Activated CD4-positive, alpha-beta memory T cell treated with anti-CD3 and anti-CD28 coated beads, Interleukin-2, amount 10 ng/mL, durations not matched to agents 7 days and 5 days (primary cell): ENCODE measurements around the gene MFSD12. TPM values are rescaled to one million over a fixed set of nuclear protein-coding genes. Genes with fewer than 3 reads are reported as not detected.

Experiments
- CTCF ChIA-PET: fragments of 350-600 bp; sonication (Branson Sonifier 250); formaldehyde crosslinking; loops from one replicate; lab custom pipeline; 2021; ENCODE audit warnings: antibody characterized with exemption, inconsistent platforms; lab: Charles Lee
- POLR2A ChIA-PET: fragments of 350-600 bp; sonication (Branson Sonifier 250); formaldehyde crosslinking; loops from one replicate; lab custom pipeline; 2021; ENCODE audit warnings: antibody characterized with exemption; lab: Charles Lee
- DNase-seq: peaks from one replicate; pipeline ENCODE4 v3.0.0-alpha.2; 2020
- H3K27ac Mint-ChIP-seq: one replicate; pipeline ENCODE4 v1.8.0; 2021; ENCODE audit warnings: mild to moderate bottlenecking, mixed read lengths
- H3K27me3 Mint-ChIP-seq: one replicate; pipeline ENCODE4 v1.8.0; 2021; ENCODE audit warnings: mixed read lengths
- H3K36me3 Mint-ChIP-seq: one replicate; pipeline ENCODE4 v1.8.0; 2021; ENCODE audit warnings: low read depth, mixed read lengths
- H3K4me1 Mint-ChIP-seq: one replicate; pipeline ENCODE4 v1.8.0; 2021; ENCODE audit warnings: mixed read lengths
- H3K4me3 Mint-ChIP-seq: one replicate; pipeline ENCODE4 v1.8.0; 2021; ENCODE audit warnings: mild to moderate bottlenecking, mixed read lengths
- H3K9me3 Mint-ChIP-seq: one replicate; pipeline ENCODE4 v1.8.0; 2021; ENCODE audit warnings: mixed read lengths
- total RNA-seq, 2 experiments: library from RNA; stranded (reverse); gene quantifications; one replicate each; pipeline ENCODE4 v1.2.3, GENCODE V29; 2021

The MFSD12 gene
- total RNA-seq, 2 experiments from 2014 or later = 51.4 to 55.1 TPM

GRCh38 chr19:3497757-3498520, 59.4 kb downstream of the MFSD12 start:
- Mint-ChIP-seq H3K27ac (no peak overlapping the region), H3K4me3 (no peak overlapping the region), H3K4me1 (peaks cover 39% of the 10 kb centered on the region), H3K9me3 (no peaks in the 10 kb centered on the region), H3K27me3 (no peaks in the 10 kb centered on the region), H3K36me3 (peaks cover 24% of the 10 kb centered on the region)
- ChIA-PET POLR2A (interaction anchor here (0.6 kb wide), 1 partner anchor 217 kb away, joined by 3 read pairs; no protein-coding TSS in a partner anchor), CTCF (interaction anchor here (1.1 kb wide), 1 partner anchor 68 kb away, joined by 3 read pairs; no protein-coding TSS in a partner anchor)
- no peak for DNase-seq

- ChIA-PET CTCF (interaction anchor here (0.6 kb wide), 1 partner anchor 8 kb away, joined by 7 read pairs; no protein-coding TSS in a partner anchor), POLR2A (no interaction called here)
- Mint-ChIP-seq H3K27ac (no peak overlapping the region), H3K9me3 (no peaks in the 10 kb centered on the region), H3K36me3 (peaks cover 27% of the 10 kb centered on the region), H3K27me3 (no peaks in the 10 kb centered on the region), H3K4me3 (no peak overlapping the region), H3K4me1 (peaks cover 39% of the 10 kb centered on the region)
- no peak for DNase-seq
Observed at GRCh38 chr19:3496392-3497273, 60.8 kb downstream of the MFSD12 start.

- peak overlapping the region; percentile 35 for H3K27ac Mint-ChIP-seq
- ChIA-PET CTCF (interaction anchor here (0.6 to 2.0 kb wide), 5 partner anchors 9 to 348 kb away, joined by 3 to 24 read pairs (median 3); partner anchors contain the start of gene MRPL54), POLR2A (interaction anchor here (0.7 to 1.0 kb wide), 4 partner anchors 12 to 544 kb away, joined by 3 to 4 read pairs (median 3); no protein-coding TSS in a partner anchor)
- peaks cover 27% of the 10 kb centered on the region for H3K4me1 Mint-ChIP-seq
- peak; percentile 45 for DNase-seq
- peaks cover 27% of the 10 kb centered on the region for H3K36me3 Mint-ChIP-seq
- H3K4me3 Mint-ChIP-seq = no peak overlapping the region
- no peaks in the 10 kb centered on the region for H3K9me3 Mint-ChIP-seq
- no peaks in the 10 kb centered on the region for H3K27me3 Mint-ChIP-seq
Observed at GRCh38 chr19:3494559-3494958, 62.8 kb downstream of the MFSD12 start.

Other genes starting within 250 kb of the MFSD12 start
- 10 to 100 TPM; 12.6 to 13.1 TPM for gene NFIC, start 191.0 kb downstream of the MFSD12 start, total RNA-seq
- not detected for gene SMIM24, start 77.1 kb downstream of the MFSD12 start, total RNA-seq
- not detected for gene SMIM44, start 74.1 kb downstream of the MFSD12 start, total RNA-seq
- gene DOHH, start 56.9 kb downstream of the MFSD12 start, total RNA-seq = 10 to 100 TPM; 11.1 to 11.8 TPM
- gene FZR1, start 51.3 kb downstream of the MFSD12 start, total RNA-seq = 10 to 100 TPM; 72.2 to 75.6 TPM
- gene TEKTIP1, start 18.4 kb downstream of the MFSD12 start, total RNA-seq = 1 to 10 TPM; 4.3 to 6.6 TPM
- gene HMG20B, start 15.4 kb upstream of the MFSD12 start, total RNA-seq = 10 to 100 TPM; 52.9 to 53.4 TPM
- gene GIPC3, start 27.9 kb upstream of the MFSD12 start, total RNA-seq = under 1 TPM; 0.15 to 0.20 TPM
- gene TBXA2R, start 49.3 kb upstream of the MFSD12 start, total RNA-seq = under 1 TPM; 0.20 to 0.23 TPM
- gene CACTIN, start 69.2 kb upstream of the MFSD12 start, total RNA-seq = 10 to 100 TPM; 20.5 to 21.6 TPM
- gene PIP5K1C, start 142.9 kb upstream of the MFSD12 start, total RNA-seq = 10 to 100 TPM; 18.3 to 19.6 TPM
- gene TJP3, start 150.8 kb upstream of the MFSD12 start, total RNA-seq = 1 to 10 TPM; 1.4 to 1.7 TPM
- gene APBA3, start 204.1 kb upstream of the MFSD12 start, total RNA-seq = 10 to 100 TPM; 55.8 to 64.7 TPM
- gene MRPL54, start 205.1 kb upstream of the MFSD12 start, total RNA-seq = 10 to 100 TPM; 71.5 to 75.8 TPM
- gene RAX2, start 214.6 kb upstream of the MFSD12 start, total RNA-seq = not detected
- 10 to 100 TPM; 13.9 to 15.9 TPM for gene MATK, start 228.8 kb upstream of the MFSD12 start, total RNA-seq